ENCODE data around the gene ACVR2A.

The ACVR2A gene

DNA sequence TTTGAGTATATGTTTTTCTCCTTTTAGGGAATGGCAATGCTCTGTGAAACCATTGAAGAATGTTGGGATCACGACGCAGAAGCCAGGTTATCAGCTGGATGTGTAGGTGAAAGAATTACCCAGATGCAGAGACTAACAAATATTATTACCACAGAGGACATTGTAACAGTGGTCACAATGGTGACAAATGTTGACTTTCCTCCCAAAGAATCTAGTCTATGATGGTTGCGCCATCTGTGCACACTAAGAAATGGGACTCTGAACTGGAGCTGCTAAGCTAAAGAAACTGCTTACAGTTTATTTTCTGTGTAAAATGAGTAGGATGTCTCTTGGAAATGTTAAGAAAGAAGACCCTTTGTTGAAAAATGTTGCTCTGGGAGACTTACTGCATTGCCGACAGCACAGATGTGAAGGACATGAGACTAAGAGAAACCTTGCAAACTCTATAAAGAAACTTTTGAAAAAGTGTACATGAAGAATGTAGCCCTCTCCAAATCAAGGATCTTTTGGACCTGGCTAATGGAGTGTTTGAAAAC lies 82.3 kb downstream of the ACVR2A start:
- no peak for DNase-seq

DNA sequence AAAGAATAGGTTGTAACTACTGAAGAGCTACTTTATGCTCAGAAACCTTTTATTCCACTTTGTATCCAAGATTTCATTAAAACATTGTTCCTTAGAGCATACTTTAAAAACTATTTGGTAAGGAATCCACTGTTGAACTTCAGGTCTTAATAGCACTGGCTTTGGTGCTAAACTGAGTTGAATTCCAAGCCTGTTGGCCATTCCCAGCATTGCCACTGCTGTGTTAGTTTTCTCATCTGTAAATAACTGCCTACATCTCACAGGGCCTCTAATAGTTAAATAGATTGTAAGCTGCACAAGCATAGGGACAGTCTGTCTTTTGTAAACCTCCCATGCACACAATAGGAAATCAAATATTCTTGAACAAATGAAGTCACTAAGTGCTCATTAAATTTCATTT lies 89.1 kb downstream of the ACVR2A start:
- no peak for DNase-seq

DNA sequence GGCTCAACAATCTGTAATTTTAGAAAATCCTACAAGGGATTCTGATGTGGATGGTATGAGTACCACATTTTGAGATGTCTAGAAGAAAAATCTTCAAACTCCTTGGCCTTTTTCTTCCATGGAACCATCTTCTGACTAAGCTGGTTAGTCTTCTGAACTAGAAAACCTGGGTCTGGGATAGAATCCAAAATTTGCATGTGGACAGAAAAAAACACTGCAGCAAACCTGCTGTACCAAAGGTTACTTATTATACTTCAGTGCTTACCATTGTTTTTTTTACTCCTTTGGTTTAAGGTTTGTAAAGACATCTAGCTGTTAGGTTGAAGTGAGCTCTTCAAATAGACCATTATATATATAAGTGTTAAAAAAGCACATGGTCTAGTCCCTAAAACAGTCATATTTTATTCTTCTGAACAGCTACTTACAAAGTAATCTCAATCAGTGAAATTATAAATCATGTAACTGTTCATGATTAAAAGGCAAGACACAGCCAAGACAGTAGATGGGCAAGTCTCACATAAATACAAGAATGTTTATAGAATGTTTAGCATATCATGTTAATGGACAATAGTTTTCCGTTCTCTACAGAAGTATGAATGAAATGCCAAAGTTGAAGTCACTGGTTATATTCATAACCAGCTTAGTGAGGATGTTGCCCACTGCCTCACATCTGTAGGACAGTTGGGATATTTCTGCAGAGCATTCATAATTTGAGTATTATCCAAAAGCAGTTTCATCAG lies 90.2 kb downstream of the ACVR2A start:
- no peak for DNase-seq

DNA sequence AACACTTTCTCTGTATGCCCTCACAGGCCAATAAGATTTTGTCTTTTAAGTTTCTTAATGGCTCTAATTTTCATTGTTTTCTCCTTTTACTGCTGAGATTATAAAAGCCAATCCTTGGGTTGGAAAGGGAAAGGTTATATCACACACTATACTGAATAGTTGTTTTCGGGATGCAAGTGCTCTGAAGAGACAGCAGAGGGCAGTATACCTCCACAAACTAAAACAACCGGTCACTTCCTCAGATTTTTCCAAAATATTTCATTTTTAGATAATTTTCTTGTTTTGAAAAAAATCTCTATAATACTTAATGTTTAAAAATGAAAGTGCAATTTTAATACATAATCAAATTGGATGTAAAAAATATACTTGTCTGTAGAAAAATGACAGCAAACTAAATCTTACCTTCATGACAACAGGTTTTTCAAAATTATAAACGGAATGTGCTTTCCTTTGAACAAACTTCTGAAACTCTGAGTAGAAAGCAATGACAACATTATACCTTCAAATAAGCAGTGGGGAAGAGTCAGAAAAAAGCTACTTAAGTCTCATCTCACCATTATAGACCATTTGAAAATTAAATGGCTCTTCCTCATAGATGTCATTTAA lies 93.0 kb downstream of the ACVR2A start:
- no peak for DNase-seq

DNA sequence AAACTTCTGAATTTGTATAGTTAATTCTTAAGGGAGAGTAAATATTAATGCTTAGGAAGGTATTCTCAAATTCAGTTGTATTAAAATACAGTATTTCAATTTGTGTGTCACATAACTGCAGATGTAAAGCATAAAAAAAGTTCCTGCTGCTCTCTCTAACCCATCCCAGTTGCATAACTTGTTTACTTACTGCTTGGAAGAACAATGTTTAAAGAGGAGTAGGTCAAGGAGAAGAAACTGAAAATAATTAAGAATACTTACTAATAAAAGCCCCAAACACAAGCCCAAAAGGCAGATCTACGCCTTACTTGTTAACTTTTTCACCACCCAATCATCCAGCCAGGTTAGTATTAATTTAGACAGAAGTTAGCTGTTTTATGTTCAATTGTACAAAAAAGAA lies 94.5 kb downstream of the ACVR2A start:
- DNase-seq, result no peak

DNA sequence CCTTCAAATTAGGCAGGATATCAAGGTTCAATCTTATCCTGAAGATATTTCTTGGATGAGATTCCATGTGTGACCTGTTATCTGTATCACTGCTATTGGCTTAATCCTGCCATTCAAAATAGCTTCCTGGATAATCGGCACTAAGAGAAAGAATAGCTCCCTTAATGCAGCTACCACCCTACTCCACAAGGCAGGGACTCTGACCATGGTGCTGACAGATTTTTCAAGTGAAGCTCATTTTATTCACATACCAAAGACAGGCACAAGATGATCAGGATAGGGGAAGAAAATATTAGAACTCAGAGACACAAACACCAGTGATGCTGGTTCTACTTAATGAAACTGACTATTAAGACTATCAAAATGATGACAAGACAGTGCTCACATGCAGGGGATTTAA lies 100.8 kb downstream of the ACVR2A start:
- no peak for DNase-seq

DNA sequence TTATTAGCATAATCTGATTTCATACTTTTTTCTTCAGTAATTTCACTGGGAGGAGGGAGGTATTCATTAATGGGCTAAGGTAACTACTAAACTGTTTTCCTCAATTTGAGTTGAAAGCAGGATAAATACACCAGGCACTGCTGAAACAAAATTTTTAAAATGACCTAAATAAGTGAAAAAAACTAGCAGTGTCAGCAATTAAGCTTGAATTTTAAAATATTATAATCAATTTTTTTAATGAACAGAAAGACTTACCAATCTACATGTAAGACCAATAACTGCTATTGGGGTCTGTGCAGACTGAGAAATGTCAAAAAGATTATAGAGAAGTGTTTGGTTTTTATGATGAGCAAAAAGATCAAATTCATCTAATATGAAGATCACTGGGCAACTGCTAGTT lies 107.3 kb downstream of the ACVR2A start:
- DNase-seq, result no peak

DNA sequence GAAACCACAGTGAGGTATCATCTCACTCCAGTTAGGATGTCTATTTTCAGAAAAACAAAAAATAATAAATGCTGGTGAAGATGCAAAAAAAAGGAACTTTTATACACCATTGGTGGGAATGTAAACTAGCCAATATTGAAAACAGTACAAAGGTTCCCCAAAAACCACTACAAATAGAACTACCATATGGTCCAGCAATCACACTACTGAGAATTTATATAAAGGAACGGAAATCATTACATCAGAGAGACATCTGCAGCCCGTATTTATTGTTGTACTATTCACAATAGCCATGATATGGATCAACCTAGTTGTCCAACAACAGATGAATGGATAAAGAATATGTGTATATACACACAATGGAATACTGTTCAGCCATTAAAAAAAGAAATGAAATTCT lies 123.7 kb downstream of the ACVR2A start:
- no peak for DNase-seq

DNA sequence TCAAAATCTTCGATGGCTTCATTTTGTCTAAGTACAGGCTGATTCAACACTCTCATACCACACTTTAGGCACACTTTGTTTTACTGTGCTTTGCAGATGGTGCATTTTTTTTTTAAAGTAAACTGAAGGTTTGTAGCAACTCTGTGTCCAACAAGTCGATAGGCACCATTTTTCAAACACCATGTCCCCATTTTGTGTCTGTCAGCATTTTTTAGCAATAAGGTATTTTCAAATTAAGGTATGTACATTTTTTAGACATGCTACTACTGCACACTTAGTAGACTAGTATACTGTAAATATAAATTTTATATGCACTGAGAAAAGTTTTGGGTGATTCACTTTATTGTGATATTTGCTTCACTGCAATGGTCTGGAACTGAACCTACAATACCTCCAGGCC lies 131.3 kb downstream of the ACVR2A start:
- DNase-seq, result no peak

DNA sequence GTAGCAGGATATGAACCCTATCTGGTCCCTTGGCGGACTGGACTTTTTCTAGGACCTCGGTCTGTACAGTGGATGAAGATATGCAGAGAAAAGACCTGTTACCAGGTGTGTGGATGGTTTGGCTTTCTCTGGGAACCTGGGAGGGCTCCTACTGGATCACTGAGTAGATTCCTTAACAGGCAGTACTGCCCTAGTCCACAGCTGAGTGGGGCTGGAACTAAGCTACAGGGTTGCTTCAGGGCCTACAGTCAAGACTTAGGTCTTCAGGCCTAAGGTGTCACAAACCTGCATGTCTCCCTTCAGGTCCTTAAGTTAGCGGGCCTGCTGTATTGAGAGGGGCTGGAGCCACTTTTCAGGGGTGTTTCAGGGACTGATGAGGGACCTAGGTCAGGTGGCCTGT lies 132.8 kb downstream of the ACVR2A start:
- DNase-seq, result no peak
